Ascending aorta (tissue), 2 donors: ENCODE measurements around the gene ITGA5. TPM values are rescaled to one million over a fixed set of nuclear protein-coding genes. Genes with fewer than 3 reads are reported as not detected.
A peak's percentile ranks its signal among the peaks of the same experiment; 100 is the strongest.

Source experiments
- DNase-seq, 2 donors: peaks; one replicate each; pipeline ENCODE4 v3.0.0-alpha.2; 2019; ENCODE audit warnings: low spot score in 2 of 2
- H3K27ac ChIP-seq, 2 donors: fragments of 200-600 bp; sonication (generic); one replicate each; pipeline ENCODE4 v1.5.1; 2016 to 2017; ENCODE audit warnings: mild to moderate bottlenecking in 1 of 2
- H3K27me3 ChIP-seq: fragments of 200-600 bp; sonication (generic); one replicate; pipeline ENCODE4 v1.5.1; 2017
- H3K36me3 ChIP-seq, 2 donors: fragments of 200-600 bp; sonication (generic); one replicate each; pipeline ENCODE4 v1.5.1; 2016
- H3K4me1 ChIP-seq, 2 donors: fragments of 200-600 bp; sonication (generic); one replicate each; pipeline ENCODE4 v1.5.1; 2016 to 2017; ENCODE audit warnings: mild to moderate bottlenecking in 1 of 2
- H3K4me3 ChIP-seq, 2 donors: fragments of 200-600 bp; sonication (generic); one replicate each; pipeline ENCODE4 v1.5.1; 2016 to 2017; ENCODE audit warnings: mild to moderate bottlenecking in 1 of 2
- H3K9me3 ChIP-seq, 2 donors: fragments of 200-600 bp; sonication (generic); one replicate each; pipeline ENCODE4 v1.5.1; 2016
- CTCF ChIP-seq, 3 experiments: fragments of 200-600 bp in 2 of 3; fragments of 450-650 bp in 1 of 3; sonication (generic) in 2 of 3; IDR thresholded peaks; one replicate each; pipeline ENCODE4 v1.5.1; 2016 to 2019; ENCODE audit warnings: antibody characterized with exemption in 3 of 3, mild to moderate bottlenecking in 1 of 3, moderate library complexity in 1 of 3
- intact Hi-C: fragments of 100-400 bp; cut with DNase I; formaldehyde crosslinking; loops from one replicate; pipeline ENCODE4 v1.15.1; 2023
- total RNA-seq: library from RNA; depleted of rRNA; stranded (reverse); fragments of >200 nt; gene quantifications from one replicate; pipeline ENCODE4 v1.1.0, GENCODE V29; 2016

ITGA5 gene
- total RNA-seq, 1 donor from 2014 or later = 973 TPM

GRCh38 chr12:54425702-54426101 is 6.6 kb upstream of the ITGA5 start:
- Histone ChIP-seq H3K9me3 (no peaks in the 10 kb centered on the region), H3K4me1 (peaks cover 22 to 78% of the 10 kb centered on the region in 2 donors), H3K27me3 (no peaks in the 10 kb centered on the region), H3K27ac (peak overlapping the region; percentile 97), H3K4me3 (no peak overlapping the region), H3K36me3 (no peaks in the 10 kb centered on the region)
- peak in 1 of 2 donors; percentile 50 for DNase-seq
- TF ChIP-seq CTCF (IDR thresholded peaks at IDR 0.05) = no peak
- intact Hi-C loops = loop anchor here (10.0 kb wide), 1 partner anchor 1299 kb away; the partner anchor contains the start of genes CD63 and RDH5

GRCh38 chr12:54424224-54424623 is 5.2 kb upstream of the ITGA5 start:
- Histone ChIP-seq H3K4me3 (no peak overlapping the region), H3K27me3 (no peaks in the 10 kb centered on the region), H3K4me1 (peaks cover 19 to 69% of the 10 kb centered on the region in 2 donors), H3K36me3 (no peaks in the 10 kb centered on the region), H3K9me3 (no peaks in the 10 kb centered on the region), H3K27ac (peak overlapping the region; percentile 97)
- peak in 1 of 2 donors; percentile 52 for DNase-seq
- intact Hi-C loops = loop anchor here (10.0 kb wide), 1 partner anchor 1301 kb away; the partner anchor contains the start of genes CD63 and RDH5
- no peak for TF ChIP-seq CTCF (IDR thresholded peaks at IDR 0.05)

- no peaks in the 10 kb centered on the region for H3K27me3 ChIP-seq
- H3K9me3 ChIP-seq = no peaks in the 10 kb centered on the region
- H3K4me3 ChIP-seq = no peak overlapping the region
- peak overlapping the region; percentile 97 for H3K27ac ChIP-seq
- peak in 1 of 2 donors; percentile 28 for DNase-seq
- H3K36me3 ChIP-seq = no peaks in the 10 kb centered on the region
- intact Hi-C loops = loop anchor here (10.0 kb wide), 1 partner anchor 1301 kb away; the partner anchor contains the start of genes CD63 and RDH5
- H3K4me1 ChIP-seq = peaks cover 14 to 65% of the 10 kb centered on the region in 2 donors
- no peak for TF ChIP-seq CTCF (IDR thresholded peaks at IDR 0.05)
Observed at GRCh38 chr12:54423816-54424150, 4.7 kb upstream of the ITGA5 start.

- Histone ChIP-seq H3K4me1 (peaks cover 0 to 47% of the 10 kb centered on the region in 2 donors), H3K9me3 (no peaks in the 10 kb centered on the region), H3K4me3 (no peak overlapping the region), H3K27ac (peak overlapping the region; percentile 97), H3K36me3 (peaks cover 0 to 8% of the 10 kb centered on the region in 2 donors), H3K27me3 (no peaks in the 10 kb centered on the region)
- peak in 1 of 2 donors; percentile 62 for DNase-seq
- intact Hi-C loops = loop anchor here (10.0 kb wide), 1 partner anchor 1303 kb away; the partner anchor contains the start of genes CD63 and RDH5
- TF ChIP-seq CTCF (IDR thresholded peaks at IDR 0.05) = no peak
Observed at GRCh38 chr12:54421879-54422250, 2.8 kb upstream of the ITGA5 start.

- peak overlapping the region; percentile 97 for H3K27ac ChIP-seq
- H3K4me3 ChIP-seq = peak overlapping the region in 1 of 2 donors; percentile 98
- H3K27me3 ChIP-seq = no peaks in the 10 kb centered on the region
- H3K4me1 ChIP-seq = peaks cover 0 to 42% of the 10 kb centered on the region in 2 donors
- H3K9me3 ChIP-seq = no peaks in the 10 kb centered on the region
- peaks cover 0 to 13% of the 10 kb centered on the region in 2 donors for H3K36me3 ChIP-seq
- no peak for TF ChIP-seq CTCF (IDR thresholded peaks at IDR 0.05)
- intact Hi-C loops = loop anchor here (10.0 kb wide), 1 partner anchor 1303 kb away; the partner anchor contains the start of genes CD63 and RDH5
- DNase-seq = peak; percentile 65 to 96
Observed at GRCh38 chr12:54421175-54421878, 2.3 kb upstream of the ITGA5 start.
